Uterus (tissue), 4 donors: ENCODE measurements around the gene DOCK4. TPM values are rescaled to one million over a fixed set of nuclear protein-coding genes. Genes with fewer than 3 reads are reported as not detected.

Experiments used
- DNase-seq, 2 donors: peaks; one replicate each; pipeline ENCODE4 v3.0.0-alpha.2; 2019 to 2020
- H3K27ac ChIP-seq, 2 donors: fragments of 200-600 bp; sonication (generic); 1 replicate in 1 of 2; 2 replicates in 1 of 2; pipeline ENCODE4 v1.5.1; 2016 to 2018
- H3K27me3 ChIP-seq, 2 donors: fragments of 200-600 bp; sonication (generic); one replicate each; pipeline ENCODE4 v1.5.1; 2018 to 2019; ENCODE audit warnings: control low read depth in 1 of 2
- H3K36me3 ChIP-seq, 2 donors: fragments of 200-600 bp; sonication (generic); one replicate each; pipeline ENCODE4 v1.5.1; 2019; ENCODE audit warnings: control low read depth in 1 of 2
- H3K4me1 ChIP-seq, 2 donors: fragments of 200-600 bp; sonication (generic); one replicate each; pipeline ENCODE4 v1.5.1; 2018 to 2019; ENCODE audit warnings: control low read depth in 1 of 2
- H3K4me3 ChIP-seq, 2 donors: fragments of 200-600 bp; sonication (generic); 1 replicate in 1 of 2; 2 replicates in 1 of 2; pipeline ENCODE4 v1.5.1; 2018 to 2019; ENCODE audit warnings: mild to moderate bottlenecking in 1 of 2
- H3K9me3 ChIP-seq, 2 donors: fragments of 200-600 bp; sonication (generic); one replicate each; pipeline ENCODE4 v1.5.1; 2019; ENCODE audit warnings: control low read depth in 1 of 2
- POLR2A ChIP-seq, 2 donors: fragments of 450-650 bp; IDR thresholded peaks; one replicate each; pipeline ENCODE4 v1.6.1; 2016; ENCODE audit warnings: antibody characterized with exemption in 2 of 2, mild to moderate bottlenecking in 1 of 2, moderate library complexity in 1 of 2
- intact Hi-C: fragments of 100-400 bp; cut with DNase I; formaldehyde crosslinking; loops from one replicate; pipeline ENCODE4 v1.15.1; 2023; ENCODE audit warnings: low total_unique reads
- total RNA-seq, 4 donors: library from RNA; depleted of rRNA in 3 of 4; stranded (reverse); fragments of >200 nt in 3 of 4; gene quantifications; one replicate each; pipeline versions ENCODE4 v1.1.0 to v1.2.4, GENCODE V29; 2014 to 2023
- TF ChIP-seq, protein P1 (sequence below), 4 experiments: fragments of 200-600 bp in 2 of 4; fragments of 450-650 bp in 2 of 4; sonication (generic) in 2 of 4; IDR thresholded peaks; one replicate each; pipeline ENCODE4 v1.5.1; 2016 to 2019; ENCODE audit warnings: antibody characterized with exemption in 4 of 4, mild to moderate bottlenecking in 2 of 4, moderate library complexity in 1 of 4
- donor health status: DM: yes; HTN: yes; CAD: no.

Gene DOCK4
- total RNA-seq, 4 donors from 2014 or later = 48.8 to 217 (median 72.3) TPM

DNA sequence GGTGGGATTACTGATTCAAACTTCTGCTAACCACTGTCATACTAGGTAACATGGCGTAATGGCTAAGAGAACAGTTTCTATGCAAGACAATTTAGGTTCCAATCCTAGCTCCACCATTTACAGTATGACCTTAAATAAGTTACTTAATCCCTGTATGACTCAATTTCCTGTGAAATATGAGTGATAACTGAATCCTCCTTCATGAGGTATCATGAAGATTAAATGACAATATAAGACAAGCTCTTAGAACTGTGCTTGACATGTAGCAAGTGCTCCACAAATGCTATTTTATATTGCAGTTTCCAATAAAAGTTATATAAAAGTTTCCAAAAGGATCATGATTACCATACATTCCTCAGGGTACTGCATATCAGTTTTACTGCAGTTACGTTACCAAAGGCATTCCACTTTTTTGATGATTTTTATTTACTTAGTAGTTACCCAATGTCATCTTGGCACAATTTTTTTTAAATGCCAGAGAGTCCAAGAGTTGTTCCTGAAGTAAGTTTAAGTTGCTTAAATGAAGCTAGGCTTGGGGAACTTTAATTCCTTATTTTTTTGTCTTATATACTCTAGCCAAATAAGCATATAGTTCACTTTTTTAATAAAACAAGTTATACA is 7.1 kb downstream of the DOCK4 start:
- H3K27ac ChIP-seq = no peak overlapping the region
- no peak for DNase-seq
- intact Hi-C loops = no loop called here
- TF ChIP-seq, protein P1, sequence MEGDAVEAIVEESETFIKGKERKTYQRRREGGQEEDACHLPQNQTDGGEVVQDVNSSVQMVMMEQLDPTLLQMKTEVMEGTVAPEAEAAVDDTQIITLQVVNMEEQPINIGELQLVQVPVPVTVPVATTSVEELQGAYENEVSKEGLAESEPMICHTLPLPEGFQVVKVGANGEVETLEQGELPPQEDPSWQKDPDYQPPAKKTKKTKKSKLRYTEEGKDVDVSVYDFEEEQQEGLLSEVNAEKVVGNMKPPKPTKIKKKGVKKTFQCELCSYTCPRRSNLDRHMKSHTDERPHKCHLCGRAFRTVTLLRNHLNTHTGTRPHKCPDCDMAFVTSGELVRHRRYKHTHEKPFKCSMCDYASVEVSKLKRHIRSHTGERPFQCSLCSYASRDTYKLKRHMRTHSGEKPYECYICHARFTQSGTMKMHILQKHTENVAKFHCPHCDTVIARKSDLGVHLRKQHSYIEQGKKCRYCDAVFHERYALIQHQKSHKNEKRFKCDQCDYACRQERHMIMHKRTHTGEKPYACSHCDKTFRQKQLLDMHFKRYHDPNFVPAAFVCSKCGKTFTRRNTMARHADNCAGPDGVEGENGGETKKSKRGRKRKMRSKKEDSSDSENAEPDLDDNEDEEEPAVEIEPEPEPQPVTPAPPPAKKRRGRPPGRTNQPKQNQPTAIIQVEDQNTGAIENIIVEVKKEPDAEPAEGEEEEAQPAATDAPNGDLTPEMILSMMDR (IDR thresholded peaks at IDR 0.05) = no peak
- TF ChIP-seq POLR2A (IDR thresholded peaks at IDR 0.05) = no peak
- H3K4me3 ChIP-seq = no peak overlapping the region
- no peaks in the 10 kb centered on the region for H3K27me3 ChIP-seq
- no peaks in the 10 kb centered on the region for H3K4me1 ChIP-seq
- H3K36me3 ChIP-seq = no peaks in the 10 kb centered on the region
- no peaks in the 10 kb centered on the region for H3K9me3 ChIP-seq

- H3K27ac ChIP-seq = no peak overlapping the region
- H3K9me3 ChIP-seq = no peaks in the 10 kb centered on the region
- H3K4me3 ChIP-seq = no peak overlapping the region
- intact Hi-C loops = no loop called here
- TF ChIP-seq, protein P1 (IDR thresholded peaks at IDR 0.05) = no peak
- no peak for TF ChIP-seq POLR2A (IDR thresholded peaks at IDR 0.05)
- H3K4me1 ChIP-seq = no peaks in the 10 kb centered on the region
- DNase-seq = no peak
- H3K36me3 ChIP-seq = no peaks in the 10 kb centered on the region
- no peaks in the 10 kb centered on the region for H3K27me3 ChIP-seq
These were observed 8.9 kb downstream of the DOCK4 start for GRCh38 chr7:112197322-112197721.

DNA sequence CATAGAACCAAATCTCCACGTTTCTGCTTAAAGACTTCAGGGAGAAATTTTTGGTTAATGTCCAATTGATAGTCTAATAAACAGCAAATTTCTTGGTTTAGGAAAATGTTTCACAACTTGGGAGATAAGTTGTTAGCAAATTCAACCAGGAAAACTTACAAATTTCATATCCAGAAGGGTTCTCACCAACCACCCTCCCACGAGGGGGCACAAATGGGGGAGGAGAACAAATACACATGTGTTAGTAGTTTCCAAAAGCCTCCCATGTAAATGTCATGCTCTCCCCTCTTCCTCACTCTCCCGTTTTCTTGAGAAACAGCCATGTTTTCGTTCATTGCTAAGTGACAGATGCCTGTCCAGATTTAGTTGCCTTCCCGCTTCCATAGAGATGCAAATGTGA is 10.5 kb downstream of the DOCK4 start:
- no peak for DNase-seq
- Histone ChIP-seq H3K4me1 (no peaks in the 10 kb centered on the region), H3K4me3 (no peak overlapping the region), H3K9me3 (no peaks in the 10 kb centered on the region), H3K27ac (no peak overlapping the region), H3K36me3 (no peaks in the 10 kb centered on the region), H3K27me3 (no peaks in the 10 kb centered on the region)
- TF ChIP-seq, protein P1 (IDR thresholded peaks at IDR 0.05) = no peak
- intact Hi-C loops = no loop called here

DNA sequence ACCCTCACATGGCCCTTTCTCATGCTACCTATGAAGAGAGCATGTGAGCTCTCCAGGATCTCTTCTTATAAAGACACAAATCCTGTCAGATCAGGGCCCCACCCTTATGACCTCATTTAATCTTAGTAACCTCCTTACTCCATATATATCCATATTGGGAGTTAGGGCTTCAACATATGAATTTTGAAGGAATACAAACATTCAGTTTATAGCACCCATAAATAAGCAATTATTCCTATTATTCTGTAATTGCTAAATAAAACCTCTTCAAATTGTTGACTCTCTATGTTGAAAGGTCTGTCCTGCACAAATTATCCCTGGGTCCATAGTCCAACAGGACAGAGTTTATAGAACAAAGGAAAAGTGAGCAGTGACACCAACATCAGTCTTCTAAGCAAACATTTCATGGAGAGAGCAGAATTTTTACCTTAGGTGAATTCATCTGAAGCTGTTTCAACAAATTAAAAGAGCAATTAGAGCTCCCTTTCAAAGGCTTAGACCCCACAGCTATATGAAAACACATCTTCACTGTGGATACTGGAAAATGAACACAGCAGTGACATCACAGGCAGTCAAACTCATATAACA is 12.2 kb downstream of the DOCK4 start:
- intact Hi-C loops = no loop called here
- H3K27me3 ChIP-seq = no peaks in the 10 kb centered on the region
- no peaks in the 10 kb centered on the region for H3K9me3 ChIP-seq
- no peak for DNase-seq
- TF ChIP-seq, protein P1 (IDR thresholded peaks at IDR 0.05) = no peak
- TF ChIP-seq POLR2A (IDR thresholded peaks at IDR 0.05) = no peak
- no peaks in the 10 kb centered on the region for H3K36me3 ChIP-seq
- no peak overlapping the region for H3K4me3 ChIP-seq
- no peak overlapping the region for H3K27ac ChIP-seq
- H3K4me1 ChIP-seq = no peaks in the 10 kb centered on the region

GRCh38 chr7:112192236-112193154 is 13.7 kb downstream of the DOCK4 start:
- Histone ChIP-seq H3K36me3 (no peaks in the 10 kb centered on the region), H3K27ac (peak overlapping the region in 1 of 2 donors; percentile 28), H3K27me3 (no peaks in the 10 kb centered on the region), H3K4me1 (no peaks in the 10 kb centered on the region), H3K4me3 (no peak overlapping the region), H3K9me3 (no peaks in the 10 kb centered on the region)
- intact Hi-C loops = no loop called here
- no peak for TF ChIP-seq POLR2A (IDR thresholded peaks at IDR 0.05)
- TF ChIP-seq, protein P1 (IDR thresholded peaks at IDR 0.05) = no peak
- peak in 1 of 2 donors; percentile 54 for DNase-seq
